SIG-M5 (cell line): Measurements from ENCODE around the gene TRAPPC14.

ENCODE experiments used
- DNase-seq: peaks from one replicate; lab custom pipeline; 2025; lab: John Stamatoyannopoulos, UW

The TRAPPC14 gene

DNA sequence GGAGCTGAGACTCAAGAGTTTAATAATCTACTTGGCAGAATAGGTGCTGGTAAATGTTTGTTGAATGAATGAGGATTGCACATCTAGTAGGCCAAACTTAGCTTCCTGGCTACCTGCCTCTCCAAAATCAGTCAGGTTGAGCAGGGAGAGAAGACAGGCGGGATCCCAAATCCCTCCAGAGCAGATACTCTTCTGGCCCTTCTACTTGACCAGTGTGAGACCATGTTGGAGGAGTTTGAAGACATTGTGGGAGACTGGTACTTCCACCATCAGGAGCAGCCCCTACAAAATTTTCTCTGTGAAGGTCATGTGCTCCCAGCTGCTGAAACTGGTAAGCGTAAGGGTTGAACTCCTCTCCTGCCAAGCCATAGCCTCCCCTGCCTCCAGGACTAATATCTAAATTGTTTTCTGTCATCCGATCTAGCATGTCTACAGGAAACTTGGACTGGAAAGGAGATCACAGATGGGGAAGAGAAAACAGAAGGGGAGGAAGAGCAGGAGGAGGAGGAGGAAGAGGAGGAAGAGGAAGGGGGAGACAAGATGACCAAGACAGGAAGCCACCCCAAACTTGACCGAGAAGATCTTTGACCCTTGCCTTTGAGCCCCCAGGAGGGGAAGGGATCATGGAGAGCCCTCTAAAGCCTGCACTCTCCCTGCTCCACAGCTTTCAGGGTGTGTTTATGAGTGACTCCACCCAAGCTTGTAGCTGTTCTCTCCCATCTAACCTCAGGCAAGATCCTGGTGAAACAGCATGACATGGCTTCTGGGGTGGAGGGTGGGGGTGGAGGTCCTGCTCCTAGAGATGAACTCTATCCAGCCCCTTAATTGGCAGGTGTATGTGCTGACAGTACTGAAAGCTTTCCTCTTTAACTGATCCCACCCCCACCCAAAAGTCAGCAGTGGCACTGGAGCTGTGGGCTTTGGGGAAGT is 34.0 kb downstream of the TRAPPC14 start:
- DNase-seq: no peak

DNA sequence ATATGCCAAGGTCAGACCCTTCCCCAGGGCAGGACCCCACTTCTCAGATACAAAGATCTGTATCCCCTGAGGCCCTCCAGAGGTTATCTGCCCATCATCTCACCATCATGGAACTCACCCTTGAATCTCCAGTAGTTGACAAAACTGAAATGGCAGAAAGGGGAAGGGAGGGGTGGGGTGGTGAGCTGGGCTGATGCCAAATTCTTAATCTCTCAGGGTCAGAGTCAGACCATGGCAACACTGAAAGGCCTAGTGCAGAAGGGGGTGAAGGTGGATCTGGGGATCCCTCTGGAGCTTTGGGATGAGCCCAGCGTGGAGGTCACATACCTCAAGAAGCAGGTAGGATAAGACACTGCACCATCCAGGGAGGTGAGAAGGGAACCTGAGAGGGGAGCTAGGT is 36.0 kb downstream of the TRAPPC14 start:
- no peak for DNase-seq

DNA sequence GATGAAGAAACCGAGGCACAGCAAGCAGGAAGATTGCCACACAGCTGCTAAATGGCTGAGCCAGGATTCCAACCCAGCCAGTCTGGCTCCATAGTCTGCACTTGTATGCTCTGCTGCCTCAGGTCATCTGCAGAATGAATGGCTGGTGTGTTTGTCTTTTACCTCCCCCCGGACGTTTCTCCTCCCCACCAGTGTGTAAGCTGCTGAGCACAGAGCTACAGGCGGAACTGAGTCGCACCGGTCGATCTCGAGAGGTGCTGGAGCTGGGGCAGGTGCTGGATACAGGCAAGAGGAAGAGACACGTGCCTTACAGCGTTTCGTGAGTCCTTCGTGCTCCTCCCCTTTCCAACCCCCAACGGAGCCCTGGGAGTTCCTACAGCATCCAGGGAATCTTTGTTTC is 36.5 kb downstream of the TRAPPC14 start:
- DNase-seq: no peak

DNA sequence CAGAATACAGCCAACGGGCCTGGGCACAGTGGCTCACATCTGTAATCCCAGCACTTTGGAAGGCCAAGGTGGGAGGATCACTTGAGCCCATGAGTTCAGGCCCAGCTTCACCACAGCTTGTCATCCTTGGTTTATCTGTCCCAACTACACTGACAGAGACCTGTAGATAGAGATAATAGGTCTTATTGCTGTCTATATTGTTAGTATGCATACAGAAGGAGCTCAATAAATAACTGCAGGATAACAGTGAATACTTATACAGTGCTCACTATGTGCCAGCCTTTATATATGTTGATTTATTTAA is 37.8 kb downstream of the TRAPPC14 start:
- no peak for DNase-seq

DNA sequence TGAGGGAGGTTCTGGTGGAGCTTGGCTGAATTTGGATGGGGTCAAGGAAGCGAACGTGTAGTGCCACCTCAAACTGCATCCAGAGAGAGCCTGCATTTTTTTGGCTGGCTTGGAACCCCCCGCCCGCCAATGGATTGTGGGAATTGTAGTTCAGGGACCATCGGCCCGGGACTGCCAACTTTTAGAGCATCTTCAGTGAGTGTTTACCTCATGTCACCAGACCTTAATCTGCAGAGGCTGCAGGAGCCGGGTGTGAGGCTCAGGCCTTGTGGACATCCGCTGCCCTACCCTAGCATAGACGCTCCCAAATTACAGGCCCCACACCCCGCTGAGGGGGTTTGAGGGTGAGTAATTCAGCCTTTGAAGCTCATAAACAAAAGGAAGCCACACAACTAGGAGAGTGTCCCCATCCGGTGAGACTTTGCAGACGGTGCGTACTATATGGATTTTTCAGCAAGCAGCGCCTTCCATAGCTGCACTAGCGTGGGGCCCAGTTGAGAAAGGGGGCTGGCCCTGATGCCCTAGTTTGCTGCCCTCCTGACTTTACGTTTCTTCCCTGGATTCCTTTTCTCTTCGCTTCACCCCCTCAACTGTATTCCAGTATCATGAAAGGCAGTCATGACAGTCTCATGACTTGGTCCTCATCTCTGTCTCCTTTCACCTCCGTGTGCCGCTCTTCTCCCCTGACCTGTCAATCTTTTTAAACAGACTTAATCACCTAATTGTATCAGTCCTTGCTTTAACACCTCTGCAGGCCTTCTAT is 38.4 kb downstream of the TRAPPC14 start:
- DNase-seq: no peak

DNA sequence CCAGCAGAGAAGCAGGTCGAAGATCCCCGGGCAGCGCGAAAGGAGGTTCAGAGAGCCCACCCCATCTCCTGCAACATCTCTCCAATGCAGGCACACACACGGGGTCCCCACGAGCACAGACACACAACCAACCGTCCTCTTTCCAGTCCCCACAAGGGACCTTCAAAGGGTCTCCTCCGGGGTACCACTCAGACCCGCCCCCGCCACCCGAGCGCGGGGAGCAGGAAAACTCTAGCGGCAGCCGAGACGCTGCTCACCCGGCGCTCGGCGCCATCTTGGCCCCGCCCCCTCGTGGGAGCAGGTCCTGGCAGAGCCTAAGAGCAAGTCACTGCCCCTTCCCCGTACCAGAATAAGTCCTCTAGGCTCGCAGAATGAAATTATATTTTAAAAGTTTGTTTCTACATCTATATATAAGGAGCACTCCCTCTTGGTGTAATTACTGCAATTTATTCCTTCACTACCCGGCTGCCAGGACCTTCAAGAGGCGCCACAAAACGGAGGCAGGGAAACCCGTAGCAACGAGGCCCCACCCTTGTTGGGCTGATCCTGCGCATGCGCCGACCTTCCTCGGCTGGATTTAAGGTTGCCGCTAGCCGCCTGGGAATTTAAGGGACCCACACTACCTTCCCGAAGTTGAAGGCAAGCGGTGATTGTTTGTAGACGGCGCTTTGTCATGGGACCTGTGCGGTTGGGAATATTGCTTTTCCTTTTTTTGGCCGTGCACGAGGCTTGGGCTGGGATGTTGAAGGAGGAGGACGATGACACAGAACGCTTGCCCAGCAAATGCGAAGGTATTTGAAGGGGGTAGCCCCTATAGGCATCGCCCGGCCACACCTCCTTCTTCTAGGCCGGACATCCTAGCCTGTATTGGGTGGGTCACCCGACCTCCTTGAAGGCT is 39.2 kb downstream of the TRAPPC14 start, which contains the start of the genes CNPY4 and TAF6:
Gene CNPY4, plus strand, starts transcription at position 563 of the 898 bp plus-strand sequence. Its CDS starts 111 bp downstream, at position 674.
Gene TAF6, minus strand, starts transcription at position 287 of the 898 bp plus-strand sequence. CDS start 5,149 bp downstream, outside the sequence.
- peak; percentile 57 for DNase-seq

DNA sequence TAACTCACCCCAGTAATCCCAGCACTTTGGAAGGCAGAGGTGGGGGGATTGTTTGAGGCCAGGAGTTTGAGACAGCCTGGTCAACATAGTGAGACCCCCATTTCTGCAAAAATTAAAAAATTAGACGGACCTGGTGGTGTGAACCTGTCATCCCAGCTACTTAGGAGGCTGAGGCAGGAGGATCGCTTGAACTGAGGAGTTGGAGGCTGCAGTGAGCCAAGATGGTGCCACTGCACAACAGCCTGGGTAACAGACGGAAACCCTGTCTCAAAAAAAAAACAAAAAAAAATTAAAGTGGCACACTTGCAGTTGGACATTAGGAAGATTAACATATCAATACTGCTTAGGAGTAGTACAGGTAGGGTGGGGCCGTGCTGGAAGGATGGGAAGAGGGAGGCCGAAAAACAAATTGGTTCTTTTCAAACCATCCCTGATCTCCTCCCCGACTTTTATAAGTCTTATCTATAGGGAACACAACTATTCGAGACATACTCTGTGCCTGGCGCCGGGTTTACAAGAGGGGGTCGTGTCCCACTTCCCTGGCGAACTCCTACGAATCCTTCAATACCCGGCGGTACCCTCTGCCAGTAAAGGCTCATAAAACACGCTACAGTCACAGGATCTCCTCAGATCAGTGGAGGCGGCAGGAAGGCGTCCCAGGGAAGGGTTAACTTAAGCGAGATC is 40.0 kb downstream of the TRAPPC14 start:
- DNase-seq: no peak

DNA sequence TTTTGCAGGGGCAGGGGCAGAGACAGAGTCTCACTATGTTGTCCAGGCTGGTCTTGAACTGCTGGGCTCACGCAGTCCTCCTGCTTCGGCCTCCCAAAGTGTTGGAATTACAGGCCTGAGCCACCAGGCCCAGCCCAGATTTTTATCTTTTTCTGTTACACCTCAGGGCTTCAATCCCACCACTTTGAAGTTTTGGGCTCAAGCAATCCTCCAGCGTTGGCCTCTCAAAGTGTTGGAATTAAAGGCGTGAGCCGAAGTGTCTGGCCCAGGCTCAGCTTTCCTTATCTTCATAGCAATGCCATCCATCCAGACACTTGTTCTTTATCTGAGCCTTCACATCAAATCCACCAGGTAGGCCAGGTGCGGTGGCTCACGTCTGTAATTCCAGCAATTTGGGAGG is 43.5 kb downstream of the TRAPPC14 start:
- no peak for DNase-seq

DNA sequence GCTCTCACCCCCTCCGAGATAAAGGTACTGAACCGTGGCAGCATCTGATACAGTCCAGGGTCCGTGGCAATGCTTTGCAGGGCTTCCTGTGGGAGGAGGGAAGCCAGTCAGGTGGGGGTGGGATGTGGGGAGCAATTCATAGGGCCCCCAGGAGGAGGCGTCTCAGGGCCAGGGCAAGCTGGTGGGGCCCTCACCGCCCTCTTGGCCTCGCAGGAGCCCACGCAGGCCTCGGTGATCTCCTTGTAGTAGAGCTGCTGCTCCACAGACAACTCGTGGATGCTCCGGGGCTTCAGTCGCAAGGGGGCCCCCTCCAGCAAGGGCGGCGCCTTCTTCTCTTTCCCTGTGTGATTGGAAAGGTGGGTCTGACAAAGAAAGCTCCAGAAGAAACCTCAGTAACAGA is 46.6 kb downstream of the TRAPPC14 start:
- DNase-seq: no peak

DNA sequence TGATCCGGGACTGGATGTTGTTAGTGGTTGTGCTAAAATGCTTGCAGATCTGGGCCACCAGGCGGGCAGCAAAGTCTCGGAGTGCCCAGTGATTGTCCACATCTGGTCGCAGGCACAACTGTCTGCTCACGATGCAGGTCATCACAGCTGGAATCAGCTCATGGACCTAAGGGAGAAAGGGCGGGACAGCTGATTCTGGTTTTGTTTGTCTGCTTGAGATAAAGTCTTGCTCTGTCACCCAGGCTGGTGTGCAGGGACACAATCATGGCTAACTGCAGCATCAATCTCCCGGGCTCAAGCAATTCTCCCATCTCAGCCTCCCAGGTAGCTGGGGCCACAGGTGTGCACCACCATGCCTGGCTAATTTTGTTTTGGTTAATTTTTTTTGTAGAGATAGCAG is 47.4 kb downstream of the TRAPPC14 start:
- no peak for DNase-seq

DNA sequence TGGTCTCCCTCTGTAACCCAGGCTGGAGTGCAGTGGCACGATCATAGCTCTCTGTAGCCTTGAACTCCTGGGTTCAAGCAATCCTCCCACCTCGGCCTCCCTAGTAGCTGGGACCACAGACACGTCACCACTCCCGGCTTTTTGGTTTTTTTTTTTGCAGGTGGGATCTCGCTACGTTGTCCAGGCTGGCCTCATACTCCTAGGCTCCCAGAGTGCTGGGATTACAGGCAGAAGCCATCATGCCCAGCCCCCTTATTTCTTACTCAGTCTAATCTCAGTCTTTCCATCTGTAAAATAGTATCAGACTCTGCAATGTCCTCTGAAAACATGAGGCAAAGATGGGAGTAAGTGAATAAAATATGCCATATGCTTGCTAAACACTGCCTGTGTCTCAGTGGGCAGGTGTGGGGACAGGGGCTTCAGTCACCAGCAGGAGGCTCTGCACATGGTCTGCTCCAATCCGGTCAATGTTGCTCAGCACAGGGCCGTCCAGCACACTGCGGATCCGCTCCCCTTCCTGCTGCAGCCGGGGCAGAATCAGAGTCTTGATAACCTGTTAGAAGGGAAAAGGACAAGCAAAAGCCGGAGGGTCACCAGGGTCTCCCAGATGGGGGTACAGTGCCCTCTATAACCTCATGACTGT is 48.9 kb downstream of the TRAPPC14 start:
- no peak for DNase-seq

DNA sequence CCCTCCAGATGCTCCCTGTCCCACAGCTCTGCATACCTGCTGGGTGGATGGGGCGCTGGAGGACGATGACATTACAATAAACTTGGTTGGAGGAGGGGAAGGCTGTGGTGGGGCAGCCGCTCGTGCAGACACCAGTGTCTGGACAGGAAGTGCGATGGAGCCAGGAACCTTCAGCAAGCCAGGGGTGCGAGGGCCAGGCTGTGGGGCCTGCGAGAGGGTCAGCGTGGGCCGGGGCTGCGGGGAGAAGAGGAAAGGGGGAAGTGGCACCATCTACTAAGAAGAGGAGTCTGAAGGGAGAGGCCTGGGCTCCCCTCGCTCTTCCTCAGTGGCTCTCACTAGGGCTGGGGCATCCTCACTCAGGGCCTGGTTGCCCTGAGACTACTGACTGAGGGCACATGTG is 50.6 kb downstream of the TRAPPC14 start:
- DNase-seq: no peak

DNA sequence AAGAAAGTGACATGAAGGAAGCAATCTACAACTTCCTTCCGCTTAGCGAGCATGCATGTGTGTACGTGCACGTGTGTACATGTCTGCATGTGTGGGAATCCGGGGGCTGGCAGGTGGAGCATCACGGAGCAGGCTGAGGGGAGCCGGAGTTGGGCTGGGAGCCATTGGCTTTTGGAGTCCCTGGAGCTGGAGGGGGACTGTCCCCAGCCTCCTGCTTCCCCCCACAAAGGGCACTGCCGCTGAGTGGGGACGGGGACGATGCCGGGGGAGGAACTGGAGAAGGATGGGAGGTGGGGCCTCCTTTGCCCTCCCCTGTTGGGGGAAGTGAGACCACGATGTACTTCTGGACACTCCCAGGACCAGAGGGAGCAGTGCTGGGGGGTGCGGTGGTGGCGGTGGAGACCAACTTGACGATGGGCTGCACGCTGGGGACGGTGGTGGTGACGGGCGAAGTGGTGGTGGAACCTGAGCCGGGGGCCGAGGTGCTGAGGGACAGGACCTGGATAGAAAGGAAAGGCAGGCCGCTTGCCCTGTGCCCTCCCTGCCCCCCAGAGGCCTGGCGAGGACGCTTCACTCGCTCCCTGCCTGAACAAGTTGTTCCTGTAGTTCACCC is 51.3 kb downstream of the TRAPPC14 start:
- DNase-seq: no peak

DNA sequence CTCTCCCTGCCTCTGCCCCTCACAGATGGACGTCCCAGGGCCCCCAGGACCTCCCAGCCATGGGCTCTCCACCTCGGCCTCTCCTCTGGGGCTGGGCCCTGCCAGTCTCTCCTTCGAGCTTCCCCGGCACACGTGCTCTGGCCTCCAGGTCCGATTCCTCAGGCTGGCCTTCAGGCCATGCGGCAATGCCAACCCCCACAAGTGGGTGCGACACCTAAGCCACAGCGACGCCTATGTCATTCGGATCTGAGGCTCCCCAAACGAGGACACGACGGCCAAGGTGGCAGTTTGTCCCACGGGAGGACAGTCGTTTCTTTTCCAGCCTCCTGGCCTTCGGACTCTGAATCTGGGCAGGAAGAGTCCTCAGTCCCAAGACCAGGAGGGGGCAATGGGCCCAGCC is 51.9 kb downstream of the TRAPPC14 start:
- no peak for DNase-seq

DNA sequence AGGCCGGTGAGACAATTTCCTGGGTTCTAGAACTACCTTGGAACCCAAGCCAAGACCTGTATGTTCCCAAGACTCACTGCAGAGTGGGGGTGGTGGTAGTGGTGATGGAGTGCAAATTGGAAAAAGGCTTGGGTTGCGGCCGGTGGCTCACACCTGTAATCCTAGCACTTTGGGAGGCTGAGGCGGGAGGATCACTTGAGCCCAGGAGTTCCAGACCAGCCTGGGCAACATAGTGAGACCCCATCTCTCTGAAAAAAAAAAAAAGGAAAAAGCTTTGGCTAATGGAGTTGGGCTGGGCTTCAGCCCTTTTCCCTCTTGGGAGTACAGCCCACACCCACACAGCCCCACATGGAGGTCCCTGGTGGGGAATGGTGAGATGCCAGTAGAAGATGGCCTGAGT is 53.0 kb downstream of the TRAPPC14 start:
- DNase-seq: no peak
